8988T (cell line): Measurements from ENCODE around the gene TAGLN3.
"Not testable (repeated sequence)": the region's sequence is repeated elsewhere in the genome, so short reads cannot be mapped to it uniquely, and the experiment has no call there.

Experiments used
- DNase-seq: peaks from one replicate; pipeline ENCODE4 v3.0.0; 2011

The TAGLN3 gene

GRCh38 chr3:112011376-112011940 is 12.7 kb downstream of the TAGLN3 start:
- DNase-seq: no peak

- no peak for DNase-seq
These were observed 13.7 kb downstream of the TAGLN3 start for GRCh38 chr3:112012205-112012992.

- no peak for DNase-seq
These were observed 14.5 kb downstream of the TAGLN3 start for GRCh38 chr3:112013058-112013783.

DNA sequence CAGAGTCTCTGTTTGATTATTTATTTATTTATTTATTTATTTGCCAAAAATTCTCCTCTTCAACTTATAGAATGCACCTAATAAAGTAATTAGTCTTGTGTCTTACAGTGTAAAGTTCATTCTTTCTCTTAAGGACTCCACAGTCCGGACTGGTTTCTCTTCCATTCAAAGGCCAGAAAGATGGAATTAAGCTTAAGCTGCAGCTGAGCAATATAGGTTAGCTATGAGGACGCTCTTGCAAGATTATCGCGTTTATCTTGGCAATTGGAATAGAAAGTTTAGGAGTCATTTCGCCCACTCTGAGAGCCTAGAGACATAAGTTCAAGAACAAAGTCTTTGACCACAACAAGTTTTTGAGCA is 15.0 kb downstream of the TAGLN3 start:
- no peak for DNase-seq

DNA sequence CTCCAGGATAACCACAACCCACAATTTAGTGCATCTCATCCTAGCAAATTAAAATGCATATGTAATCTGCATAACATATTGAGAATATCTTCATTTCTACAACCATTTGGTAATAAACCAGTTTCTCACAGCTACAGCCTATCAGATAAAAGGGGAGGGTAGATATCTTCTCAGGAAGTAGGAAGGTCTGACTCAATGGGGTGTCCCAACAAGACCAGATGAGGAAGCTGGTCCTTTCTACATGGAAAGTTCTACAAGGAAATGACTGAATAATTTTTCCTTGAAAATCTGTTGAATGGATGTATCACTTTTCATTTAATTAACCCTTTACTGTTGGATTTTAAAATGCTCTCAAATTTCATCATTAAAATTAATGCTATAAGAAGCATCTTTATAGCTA is 18.4 kb downstream of the TAGLN3 start:
- DNase-seq: no peak

DNA sequence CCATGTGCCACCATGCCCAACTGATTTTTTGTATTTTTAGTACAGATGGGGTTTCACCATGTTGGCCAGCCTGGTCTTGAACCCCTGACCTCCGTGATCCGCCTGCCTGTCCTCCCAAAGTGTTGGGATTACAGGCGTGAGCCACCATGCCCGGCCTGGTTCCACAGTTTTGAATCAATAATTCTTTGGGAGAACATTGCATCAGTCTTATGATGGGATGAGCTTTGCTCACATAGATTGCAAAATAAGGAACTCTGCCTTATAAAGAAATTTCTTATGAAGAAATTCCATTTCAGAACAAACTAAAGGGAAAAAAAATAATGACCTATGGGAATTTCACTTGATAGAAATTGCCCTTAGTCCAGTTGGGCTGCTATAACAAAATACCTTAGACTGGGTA is 20.0 kb downstream of the TAGLN3 start:
- no peak for DNase-seq

DNA sequence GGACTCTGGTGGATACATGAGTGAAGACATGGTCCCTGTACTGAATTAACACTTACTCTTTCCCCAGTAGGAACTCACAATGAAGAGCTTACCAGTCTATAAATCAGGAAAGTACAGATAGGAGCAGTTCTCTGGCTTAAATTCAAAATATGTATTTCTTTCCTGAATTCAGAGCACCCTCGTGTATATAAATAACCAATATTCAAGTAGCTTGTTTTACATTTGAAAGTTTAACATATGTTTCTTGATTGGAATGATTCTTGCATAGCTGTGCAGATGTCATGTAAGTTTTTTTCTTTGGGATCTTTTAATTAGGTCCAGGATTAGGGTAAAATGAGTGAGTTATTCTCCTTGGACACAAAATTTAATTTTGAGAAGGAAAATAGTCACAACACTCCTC is 21.0 kb downstream of the TAGLN3 start:
- DNase-seq: no peak

DNA sequence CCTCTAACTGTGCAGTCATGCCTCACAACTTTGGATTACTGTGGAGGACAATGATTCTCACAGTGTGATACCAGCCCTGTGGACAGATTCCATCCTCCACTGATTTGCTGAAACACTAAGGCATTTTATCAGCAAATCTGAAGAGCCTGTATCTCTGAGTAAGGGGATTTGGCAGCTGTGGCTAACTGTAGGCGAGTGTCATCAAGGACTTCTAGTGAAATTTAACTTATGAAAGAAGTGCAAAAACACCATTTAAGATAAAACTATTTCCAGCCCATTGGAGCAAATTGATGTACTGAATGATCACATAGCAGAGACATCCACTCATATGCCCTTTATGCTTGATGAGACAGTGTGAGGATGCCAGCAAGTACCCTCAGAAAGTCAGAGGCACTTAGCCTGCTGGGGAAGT is 22.0 kb downstream of the TAGLN3 start:
- DNase-seq: no peak

DNA sequence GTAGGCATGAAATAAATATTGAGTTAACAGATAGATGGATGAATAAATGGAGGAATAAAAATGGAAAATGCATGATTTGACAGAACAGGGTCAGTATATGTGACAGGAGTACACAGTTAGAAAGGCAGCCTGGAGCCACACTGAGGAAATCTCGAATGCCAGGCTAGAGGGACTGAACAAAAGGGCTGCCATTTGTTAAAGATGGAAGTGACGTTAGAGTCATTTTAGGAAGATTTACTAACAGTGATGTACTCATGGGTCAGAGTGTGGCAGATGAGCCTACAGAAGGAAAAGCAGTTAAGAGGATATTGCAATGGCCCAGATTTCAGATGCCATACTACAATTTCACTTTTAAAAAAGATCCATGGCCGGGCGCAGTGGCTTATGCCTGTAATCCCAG is 28.4 kb downstream of the TAGLN3 start:
- no peak for DNase-seq

DNA sequence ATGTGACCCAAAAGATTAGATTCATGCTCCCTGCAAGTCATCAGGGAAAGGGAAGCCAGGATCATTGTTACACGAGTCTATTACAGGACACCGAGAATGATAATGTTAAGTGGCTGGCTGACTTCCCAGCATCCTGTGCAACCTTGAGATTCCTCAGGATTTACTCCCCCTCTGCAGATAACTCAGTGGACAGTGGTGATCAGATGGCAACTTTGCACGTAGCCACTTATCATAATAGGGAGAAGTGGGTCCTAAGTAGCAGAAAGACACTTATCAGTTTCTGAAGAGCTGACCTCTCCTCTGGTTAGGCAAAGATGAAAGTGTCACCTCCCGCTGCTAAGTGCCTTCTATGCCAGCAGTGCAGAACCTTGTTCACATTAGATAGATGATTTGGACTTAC is 29.1 kb downstream of the TAGLN3 start:
- no peak for DNase-seq

DNA sequence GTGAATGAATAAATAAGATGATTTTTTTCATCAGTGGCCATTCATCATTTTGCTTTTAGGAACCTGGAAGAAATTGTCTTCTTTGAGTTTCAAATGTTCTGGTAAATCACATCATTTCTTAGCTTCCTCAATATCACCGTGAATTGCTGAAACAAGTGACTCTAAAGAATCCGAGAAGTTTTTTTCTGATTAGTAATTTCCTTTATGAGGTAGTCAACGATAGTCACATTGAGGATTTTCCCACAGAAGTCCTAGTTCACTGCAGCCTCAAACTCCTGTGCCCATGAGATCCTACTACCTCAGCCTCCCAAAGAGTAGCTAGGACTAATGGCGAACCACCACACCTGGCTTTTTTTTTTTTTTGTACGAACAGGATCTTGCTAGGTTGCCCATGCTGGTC is 32.2 kb downstream of the TAGLN3 start:
- no peak for DNase-seq

GRCh38 chr3:112032098-112032731 is 33.5 kb downstream of the TAGLN3 start:
- no peak for DNase-seq

DNA sequence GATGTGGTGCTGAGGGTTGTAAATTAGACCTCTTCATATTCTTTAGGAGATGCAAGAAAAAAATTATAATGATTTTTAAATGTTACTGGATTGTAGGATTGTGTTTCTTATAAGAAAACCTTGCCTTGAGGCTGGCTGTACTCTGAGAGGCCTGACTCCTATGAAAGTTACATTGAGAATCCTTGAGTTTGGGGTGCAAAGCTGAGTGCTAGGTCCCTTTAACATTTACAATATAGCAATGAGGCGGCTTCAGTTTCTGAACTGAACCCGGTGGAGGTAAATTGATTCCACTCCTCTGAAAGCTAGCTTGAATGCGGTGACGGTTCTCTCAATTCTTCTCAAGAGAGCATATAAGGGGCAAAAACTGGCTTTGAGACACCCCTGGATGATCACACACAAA is 35.7 kb downstream of the TAGLN3 start, which contains the start of gene TMPRSS7:
Gene TMPRSS7, plus strand, starts transcription at position 301 of the 400 bp plus-strand sequence. CDS start 110 bp downstream, outside the sequence.
- DNase-seq: no peak

DNA sequence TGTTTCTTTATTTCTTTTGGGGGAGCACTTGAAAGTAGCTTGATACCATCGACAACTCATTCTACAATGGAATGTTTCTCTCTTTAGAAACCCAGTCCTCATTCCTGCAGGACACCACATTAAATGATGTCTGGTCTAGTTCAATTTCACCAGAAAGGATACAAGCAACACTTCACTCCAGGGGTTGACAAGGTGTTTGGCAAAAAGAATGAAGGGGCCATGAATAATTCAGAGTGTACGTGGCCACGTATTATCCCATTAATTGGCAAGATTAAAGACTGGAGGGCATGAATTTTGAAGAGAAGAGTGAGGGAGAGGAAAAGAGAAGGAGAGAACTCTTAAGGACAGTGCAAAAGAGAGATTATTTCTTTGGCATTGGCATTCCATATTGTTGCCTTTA is 36.5 kb downstream of the TAGLN3 start:
- no peak for DNase-seq

DNA sequence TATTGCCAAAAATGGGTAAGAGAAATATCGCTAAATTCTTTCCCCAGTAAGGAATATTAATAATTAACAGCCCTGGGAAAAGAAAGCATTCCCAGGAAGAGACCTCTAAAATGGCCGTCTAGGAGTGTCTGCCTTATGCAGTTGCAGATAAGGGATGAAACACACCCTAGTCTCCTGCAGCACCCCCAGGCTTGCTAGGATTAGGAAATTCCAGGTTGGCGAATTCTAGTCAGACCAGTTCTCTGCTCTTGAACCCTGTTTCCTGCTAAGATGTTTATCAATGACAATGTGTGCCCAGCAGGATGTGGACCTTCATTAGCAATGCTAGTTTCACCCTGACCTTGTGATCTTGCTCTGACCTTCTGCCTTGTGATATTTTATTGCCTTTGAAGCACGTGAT is 38.5 kb downstream of the TAGLN3 start:
- DNase-seq: not testable (repeated sequence)

DNA sequence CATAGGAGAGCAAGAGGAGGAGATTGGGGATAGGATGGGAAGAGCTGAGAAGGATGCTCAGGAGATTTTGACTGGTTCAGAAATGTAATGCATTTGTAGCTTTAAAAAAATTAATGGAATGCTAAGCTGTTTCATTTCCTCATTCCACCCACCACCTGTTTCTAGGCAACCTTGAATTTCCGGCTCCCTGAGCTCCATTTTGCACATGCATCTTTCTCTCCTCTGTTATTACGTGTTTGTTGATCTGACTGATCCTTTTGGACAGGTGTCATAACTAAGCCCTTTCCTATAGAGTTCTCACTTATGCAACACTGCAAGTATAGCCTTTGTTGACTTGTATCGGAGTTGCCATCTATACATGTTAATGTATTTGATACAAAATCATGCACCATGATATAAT is 40.1 kb downstream of the TAGLN3 start:
- DNase-seq: no peak

GRCh38 chr3:112041321-112041720 is 42.6 kb downstream of the TAGLN3 start:
- no peak for DNase-seq

DNA sequence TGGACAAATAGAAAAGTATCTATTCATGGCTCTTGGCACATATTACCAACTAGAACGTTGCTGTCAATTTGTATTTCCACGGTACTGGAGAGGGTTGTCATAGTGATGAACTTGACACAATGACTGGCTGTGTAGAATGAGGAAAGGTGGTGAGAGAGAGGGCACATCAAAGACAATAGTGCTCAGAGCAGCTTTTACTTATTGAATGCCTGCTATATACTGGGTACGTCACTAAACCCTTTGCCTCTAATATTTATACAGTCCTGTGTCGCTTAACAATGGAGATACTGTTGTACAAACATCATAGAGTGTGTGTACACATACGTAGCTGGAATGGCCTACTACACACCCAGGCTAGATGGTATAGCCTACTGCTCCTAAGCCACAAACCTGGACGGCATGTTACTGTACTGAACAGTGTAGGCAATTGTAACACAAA is 44.1 kb downstream of the TAGLN3 start:
- DNase-seq: no peak

GRCh38 chr3:112043621-112044201 is 45.0 kb downstream of the TAGLN3 start:
- peak; percentile 15 for DNase-seq

GRCh38 chr3:112046599-112046998 is 47.9 kb downstream of the TAGLN3 start:
- DNase-seq: no peak

GRCh38 chr3:112047264-112047663 is 48.5 kb downstream of the TAGLN3 start:
- DNase-seq: no peak

DNA sequence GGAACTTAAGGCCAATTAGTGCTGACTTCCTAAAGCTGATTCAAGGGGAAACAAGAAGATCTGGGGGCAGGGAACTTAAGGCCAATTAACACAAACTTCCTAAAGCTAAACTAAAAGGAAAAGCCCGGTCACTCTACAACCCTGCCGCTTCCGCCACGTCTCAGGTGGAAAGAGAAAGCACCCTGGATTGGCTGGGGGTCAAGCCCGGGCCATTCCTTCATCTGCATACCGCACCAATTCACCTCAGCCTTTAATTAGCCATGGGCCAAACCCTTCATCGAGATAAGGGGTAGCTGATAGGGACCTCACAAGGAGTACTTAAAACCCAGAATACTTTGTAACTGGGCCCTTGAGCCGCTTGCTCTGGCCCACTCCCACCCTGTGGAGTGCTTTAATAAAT is 50.2 kb downstream of the TAGLN3 start:
- DNase-seq: no peak

- DNase-seq: no peak
These were observed 54.5 kb downstream of the TAGLN3 start for GRCh38 chr3:112053229-112053628.
